Measurements from ENCODE around the gene VDR.

- TF ChIP-seq CTCF (IDR thresholded peaks at IDR 0.05; ENCODE audit: low read depth, low read length, poor library complexity, severe bottlenecking) (no peak), EZH2phosphoT487 (IDR thresholded peaks at IDR 0.05; ENCODE audit: borderline replicate concordance, low read length) (no peak)
Measured at GRCh38 chr12:47841501-47841900, 63.3 kb downstream of the VDR start.
